Prostate gland (tissue), 2 donors: Measurements from ENCODE around the gene ZNF549.
"Not testable (repeated sequence)": the region's sequence is repeated elsewhere in the genome, so short reads cannot be mapped to it uniquely, and the experiment has no call there.

ENCODE experiments used
- POLR2A ChIP-seq: fragments of 450-650 bp; IDR thresholded peaks from one replicate; pipeline ENCODE4 v1.6.1; 2016; ENCODE audit warnings: antibody characterized with exemption, mild to moderate bottlenecking
- TF ChIP-seq, protein P1 (sequence below), 4 experiments: fragments of 200-600 bp in 2 of 4; fragments of 450-650 bp in 2 of 4; sonication (generic) in 2 of 4; IDR thresholded peaks; 1 replicate in 3 of 4; 2 replicates in 1 of 4; pipeline ENCODE4 v1.5.1; 2016 to 2019; ENCODE audit warnings: antibody characterized with exemption in 4 of 4, mild to moderate bottlenecking in 2 of 4, moderate library complexity in 2 of 4

DNA sequence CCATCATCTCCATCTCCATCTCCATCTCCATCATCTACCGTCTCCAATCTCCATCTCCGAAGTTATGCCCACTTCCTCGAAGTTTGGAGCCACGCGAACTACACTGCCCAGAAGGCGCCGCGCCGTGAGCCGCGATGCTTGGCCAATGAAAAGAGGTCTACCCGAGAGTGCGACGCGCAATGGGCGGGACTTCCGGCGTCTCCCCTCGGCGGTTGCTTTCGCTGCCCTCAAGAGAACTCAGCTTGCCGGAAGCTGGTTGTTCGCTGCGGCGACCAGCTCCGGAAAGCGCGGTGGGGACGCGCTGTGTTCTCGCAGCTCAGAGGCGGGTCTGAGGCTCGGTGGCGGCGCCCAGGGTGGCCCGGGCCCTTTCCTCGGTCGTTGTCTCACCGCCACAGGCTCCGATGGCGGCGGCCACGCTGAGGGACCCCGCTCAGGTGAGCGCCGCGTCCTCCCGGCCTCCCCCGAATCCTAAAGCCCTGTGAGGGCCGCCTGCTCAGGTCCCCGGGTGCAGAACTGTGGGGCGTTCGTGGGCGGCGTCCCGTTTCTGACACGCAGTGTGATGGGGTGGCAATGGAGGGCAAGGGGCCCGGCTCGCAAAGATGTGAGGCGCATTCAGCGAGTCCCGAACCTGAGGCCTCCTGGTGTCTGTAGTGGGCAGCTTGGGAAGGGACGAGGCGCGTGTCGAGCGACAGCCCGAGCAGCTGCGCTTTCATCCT, 27.3 kb upstream of the ZNF549 start, which contains the start of gene ZNF773:
- TF ChIP-seq, protein P1, sequence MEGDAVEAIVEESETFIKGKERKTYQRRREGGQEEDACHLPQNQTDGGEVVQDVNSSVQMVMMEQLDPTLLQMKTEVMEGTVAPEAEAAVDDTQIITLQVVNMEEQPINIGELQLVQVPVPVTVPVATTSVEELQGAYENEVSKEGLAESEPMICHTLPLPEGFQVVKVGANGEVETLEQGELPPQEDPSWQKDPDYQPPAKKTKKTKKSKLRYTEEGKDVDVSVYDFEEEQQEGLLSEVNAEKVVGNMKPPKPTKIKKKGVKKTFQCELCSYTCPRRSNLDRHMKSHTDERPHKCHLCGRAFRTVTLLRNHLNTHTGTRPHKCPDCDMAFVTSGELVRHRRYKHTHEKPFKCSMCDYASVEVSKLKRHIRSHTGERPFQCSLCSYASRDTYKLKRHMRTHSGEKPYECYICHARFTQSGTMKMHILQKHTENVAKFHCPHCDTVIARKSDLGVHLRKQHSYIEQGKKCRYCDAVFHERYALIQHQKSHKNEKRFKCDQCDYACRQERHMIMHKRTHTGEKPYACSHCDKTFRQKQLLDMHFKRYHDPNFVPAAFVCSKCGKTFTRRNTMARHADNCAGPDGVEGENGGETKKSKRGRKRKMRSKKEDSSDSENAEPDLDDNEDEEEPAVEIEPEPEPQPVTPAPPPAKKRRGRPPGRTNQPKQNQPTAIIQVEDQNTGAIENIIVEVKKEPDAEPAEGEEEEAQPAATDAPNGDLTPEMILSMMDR (IDR thresholded peaks at IDR 0.05) = not testable (repeated sequence)
- peak; percentile 72 for TF ChIP-seq POLR2A
